Hematopoietic multipotent progenitor cell treated with erythropoietin and hydrocortisone succinate and interleukin-3 and kit ligand, for 6 days (in vitro differentiated cells): Measurements from ENCODE around the gene CCS.
A peak's percentile ranks its signal among the peaks of the same experiment; 100 is the strongest.
"Not testable (repeated sequence)": the region's sequence is repeated elsewhere in the genome, so short reads cannot be mapped to it uniquely, and the experiment has no call there.

Experiments used
- DNase-seq: peaks from one replicate; pipeline ENCODE4 v3.0.0-alpha.2; 2015

Gene CCS, protein sequence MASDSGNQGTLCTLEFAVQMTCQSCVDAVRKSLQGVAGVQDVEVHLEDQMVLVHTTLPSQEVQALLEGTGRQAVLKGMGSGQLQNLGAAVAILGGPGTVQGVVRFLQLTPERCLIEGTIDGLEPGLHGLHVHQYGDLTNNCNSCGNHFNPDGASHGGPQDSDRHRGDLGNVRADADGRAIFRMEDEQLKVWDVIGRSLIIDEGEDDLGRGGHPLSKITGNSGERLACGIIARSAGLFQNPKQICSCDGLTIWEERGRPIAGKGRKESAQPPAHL

DNA sequence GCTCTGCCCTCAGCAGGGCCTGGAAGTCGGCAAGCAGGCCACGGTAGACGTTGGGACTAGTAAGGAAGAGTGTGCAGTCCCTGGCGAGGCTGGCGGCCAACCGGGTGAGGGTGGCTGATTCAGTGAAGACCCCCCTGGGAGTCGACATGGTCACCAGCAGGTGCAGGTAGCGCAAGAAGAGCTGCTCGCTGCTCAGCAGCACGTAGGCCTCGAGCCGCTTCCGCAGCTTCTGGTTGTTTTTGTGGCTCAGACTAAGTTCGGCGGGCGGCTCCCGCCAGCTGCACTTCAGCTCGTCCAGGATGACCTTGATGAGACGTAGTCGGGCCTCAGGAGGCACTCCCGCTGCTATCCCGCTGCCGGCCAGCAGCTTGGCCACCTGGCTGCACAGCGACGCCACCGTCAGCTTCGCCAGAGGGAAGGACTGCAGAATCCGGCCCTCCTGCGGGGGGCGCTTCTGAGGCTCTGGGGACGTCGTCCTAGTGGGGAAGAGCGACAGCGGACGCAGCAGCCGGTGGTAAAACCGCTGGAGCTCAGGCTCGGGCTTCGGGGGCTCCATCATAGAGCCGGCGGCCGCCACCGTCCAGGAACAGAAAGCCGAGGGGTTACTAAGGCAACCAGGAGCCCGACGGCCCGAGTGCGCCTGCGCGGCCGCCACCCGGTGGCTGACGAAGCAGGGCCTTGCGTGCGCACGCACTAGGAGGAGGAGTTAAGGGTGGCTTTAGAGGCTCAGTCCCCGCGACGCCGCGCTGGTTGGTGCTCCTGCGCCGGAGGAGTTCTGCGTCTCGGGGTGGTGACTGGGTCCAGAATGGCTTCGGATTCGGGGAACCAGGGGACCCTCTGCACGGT is at the start of gene CCS, which contains the start of gene CCDC87:
TSS of gene CCS (plus strand) at position 729 of the 846 bp plus-strand sequence. CDS start at position 806, 77 bp downstream.
TSS of gene CCDC87 (minus strand) at position 607 of the 846 bp plus-strand sequence. CDS start at position 559, 48 bp downstream.
- peak; percentile 98 for DNase-seq

DNA sequence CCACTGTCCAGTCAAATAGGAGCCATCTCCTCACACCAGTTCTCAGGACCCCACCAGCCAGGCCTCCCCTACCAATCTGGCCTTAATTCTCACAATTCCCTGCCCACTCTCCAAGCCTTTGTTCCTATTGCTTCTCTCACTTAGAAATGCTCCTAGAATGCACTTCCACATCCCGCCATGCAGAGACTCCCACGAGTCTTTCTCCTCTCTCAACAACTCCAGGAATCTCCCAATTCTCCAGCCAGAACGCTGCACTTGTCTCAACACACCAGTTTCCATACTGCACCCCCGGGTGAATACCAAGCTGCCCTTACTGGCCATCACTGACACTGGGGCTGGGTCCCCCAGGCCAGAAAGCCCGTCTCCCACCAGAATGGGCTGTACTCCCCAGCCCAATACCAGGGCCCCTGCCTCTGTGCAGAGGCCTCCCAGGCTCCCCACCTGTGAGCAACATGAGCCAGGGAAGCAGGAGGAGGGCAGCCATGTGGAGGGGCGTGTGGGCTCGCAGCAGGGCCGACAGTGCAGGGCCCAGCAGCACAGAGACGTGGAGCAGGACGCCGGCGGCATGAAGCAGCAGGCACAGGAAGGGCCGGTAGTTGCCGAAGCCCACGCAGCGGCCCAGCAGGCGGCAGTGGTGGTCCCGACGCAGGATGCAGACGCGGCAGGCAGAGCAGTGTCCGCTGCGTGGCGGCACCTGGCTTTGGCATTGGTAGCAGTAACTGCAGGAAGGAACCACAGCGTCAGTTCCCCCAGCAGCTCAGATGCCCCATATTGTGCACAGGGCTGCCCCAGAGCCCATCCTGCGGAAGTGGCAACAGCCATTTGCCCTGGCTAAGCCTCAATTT is 49.5 kb upstream of the CCS start:
- peak; percentile 89 for DNase-seq

- not testable (repeated sequence) for DNase-seq
Observed at GRCh38 chr11:66544952-66545351, 48.0 kb upstream of the CCS start.

GRCh38 chr11:66545701-66546367 is 47.2 kb upstream of the CCS start, which contains the start of gene ZDHHC24:
ZDHHC24 (minus strand) TSS chr11:66546048; CDS start chr11:66546003, 45 bp downstream.
- peak; percentile 98 for DNase-seq

DNA sequence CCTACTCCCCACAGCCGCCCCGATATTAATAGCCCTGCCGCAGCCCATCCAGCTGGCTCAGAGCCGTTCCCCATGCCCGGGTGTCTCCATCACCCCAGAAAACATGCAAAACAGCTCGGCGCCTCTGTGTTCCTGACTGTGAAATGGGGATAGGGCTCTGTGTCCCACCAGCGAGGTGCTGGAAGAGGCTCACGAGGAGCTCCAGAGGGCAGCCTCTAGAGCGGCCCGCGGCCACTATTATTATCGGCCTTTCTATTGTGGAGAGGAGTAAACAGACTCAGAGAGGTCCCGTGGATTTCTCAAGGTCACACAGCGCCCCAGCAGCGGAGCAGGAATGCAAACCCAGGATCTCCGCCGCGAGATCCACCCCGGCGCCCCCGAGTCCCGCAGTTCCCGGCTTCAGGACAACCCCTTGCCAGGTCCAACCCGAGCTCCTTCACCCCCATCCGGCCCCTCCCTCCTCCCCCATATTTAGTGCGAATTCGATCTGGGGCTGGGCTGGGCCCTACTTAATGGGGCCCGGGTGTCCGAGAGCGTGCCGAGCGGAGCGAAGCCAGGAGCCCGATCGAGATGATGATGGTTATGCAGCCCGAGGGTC is 46.5 kb upstream of the CCS start, which contains the start of gene ACTN3:
TSS of gene ACTN3 (plus strand) at position 536 of the 598 bp plus-strand sequence. CDS start at position 571, 35 bp downstream.
- no peak for DNase-seq

DNA sequence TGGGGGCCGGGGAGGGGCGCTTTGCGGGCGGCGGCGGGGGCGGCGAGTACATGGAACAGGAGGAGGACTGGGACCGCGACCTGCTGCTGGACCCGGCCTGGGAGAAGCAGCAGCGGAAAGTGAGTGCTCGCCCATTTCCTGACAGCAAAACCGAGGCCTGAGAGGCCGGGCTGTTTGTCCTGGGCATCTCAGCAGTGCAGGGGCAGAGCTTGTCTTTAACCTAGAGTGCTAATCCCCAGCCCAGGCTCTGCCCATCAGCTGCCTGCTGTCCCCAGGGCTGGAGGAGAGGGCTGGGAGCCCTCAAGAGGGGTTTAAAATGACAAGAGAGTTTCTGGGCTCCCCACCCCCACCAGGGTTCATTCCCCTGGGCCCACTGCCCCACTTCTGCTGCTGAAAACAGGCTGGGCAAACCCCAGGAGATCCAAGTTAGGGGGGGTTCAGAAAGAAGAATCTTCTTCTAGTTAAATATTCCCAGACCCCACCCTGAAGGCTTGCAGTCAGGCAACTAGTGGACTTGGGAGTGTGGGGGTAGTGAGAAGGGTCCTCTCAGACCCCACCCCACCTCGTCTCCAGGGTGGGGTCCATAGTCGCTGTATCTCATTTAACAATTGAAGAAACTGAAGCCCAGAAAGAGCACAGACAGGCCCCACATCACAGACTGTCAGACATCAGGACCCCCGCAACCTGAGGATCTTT is 45.9 kb upstream of the CCS start:
- no peak for DNase-seq

DNA sequence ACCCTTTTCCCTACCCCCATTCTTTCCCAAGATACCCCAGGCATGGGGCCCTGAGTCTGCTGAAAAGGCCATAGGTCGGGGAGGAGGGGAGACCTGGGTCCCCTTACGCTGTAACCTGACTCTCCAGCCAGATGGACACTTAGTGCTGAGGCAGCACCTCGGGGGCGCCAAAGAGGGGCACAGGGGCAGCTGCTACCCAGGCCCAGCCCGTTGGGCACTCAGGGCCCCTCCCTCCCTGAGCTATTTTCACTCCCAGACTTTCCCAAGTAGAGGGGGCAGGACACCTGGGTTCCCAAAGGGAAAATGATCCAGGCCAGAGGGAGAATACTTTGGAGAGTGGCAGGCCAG is 45.3 kb upstream of the CCS start:
- no peak for DNase-seq

GRCh38 chr11:66548041-66548440 is 44.9 kb upstream of the CCS start:
- DNase-seq, result no peak

- no peak for DNase-seq
Observed at GRCh38 chr11:66548774-66549630, 44.0 kb upstream of the CCS start.

DNA sequence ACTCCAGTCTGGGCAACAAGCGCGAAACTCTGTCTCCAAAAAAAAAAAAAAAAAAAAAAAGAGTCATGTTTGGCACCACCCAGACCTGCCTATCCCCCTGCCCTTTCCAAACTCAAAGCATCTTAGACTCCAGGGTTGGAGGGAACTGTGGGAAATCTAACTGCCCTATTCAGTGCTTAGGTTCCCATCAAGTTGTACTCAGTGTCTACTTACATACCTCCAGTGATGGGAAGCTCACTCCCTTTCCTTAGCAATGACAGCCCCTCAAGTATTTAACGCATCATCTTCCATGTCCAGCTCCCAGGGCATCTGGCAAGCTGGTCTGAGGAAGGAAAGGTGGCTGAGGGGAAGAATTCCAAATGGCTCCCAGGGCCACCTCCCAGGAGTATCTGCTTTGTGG is 43.3 kb upstream of the CCS start:
- no peak for DNase-seq

GRCh38 chr11:66550887-66551286 is 42.1 kb upstream of the CCS start:
- no peak for DNase-seq

DNA sequence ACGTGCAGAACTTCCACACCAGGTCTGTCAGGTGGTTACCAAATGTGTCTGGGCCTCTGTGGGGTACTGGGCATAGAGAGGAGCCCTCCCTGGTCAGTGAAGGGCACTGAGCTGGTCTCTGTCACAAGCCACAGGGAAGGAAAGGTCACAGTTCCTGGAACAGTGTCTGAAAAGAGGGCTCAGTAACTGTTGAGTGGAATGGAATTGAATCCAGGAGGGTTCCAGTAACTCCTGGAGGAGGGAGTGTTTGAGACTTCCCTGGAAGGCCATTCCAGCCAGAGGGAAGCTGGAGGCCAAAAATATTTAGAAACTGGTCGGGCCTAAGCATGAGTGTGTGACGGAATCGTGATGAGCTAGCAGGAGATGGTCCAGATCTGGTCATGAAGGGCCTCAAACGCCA is 38.4 kb upstream of the CCS start:
- DNase-seq, result no peak

DNA sequence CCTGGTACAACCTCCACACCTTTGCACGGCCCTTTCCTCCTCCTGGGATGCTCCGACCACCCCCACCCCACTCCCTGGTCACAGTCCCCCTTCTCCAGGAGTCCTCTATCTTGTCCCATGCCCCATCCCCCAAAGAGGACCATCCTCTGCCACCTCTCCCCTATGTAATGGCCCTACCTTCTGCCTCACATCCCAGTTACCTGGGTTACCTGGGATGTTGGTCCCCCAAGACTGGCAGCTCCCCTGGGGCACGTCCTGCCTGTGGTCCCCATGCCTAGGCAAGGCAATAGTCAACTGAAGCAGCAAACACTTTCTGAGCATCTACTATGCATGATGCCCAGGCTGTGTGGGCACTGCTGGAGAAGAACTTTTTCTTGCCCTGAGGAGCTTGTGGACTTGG is 37.6 kb upstream of the CCS start:
- no peak for DNase-seq

DNA sequence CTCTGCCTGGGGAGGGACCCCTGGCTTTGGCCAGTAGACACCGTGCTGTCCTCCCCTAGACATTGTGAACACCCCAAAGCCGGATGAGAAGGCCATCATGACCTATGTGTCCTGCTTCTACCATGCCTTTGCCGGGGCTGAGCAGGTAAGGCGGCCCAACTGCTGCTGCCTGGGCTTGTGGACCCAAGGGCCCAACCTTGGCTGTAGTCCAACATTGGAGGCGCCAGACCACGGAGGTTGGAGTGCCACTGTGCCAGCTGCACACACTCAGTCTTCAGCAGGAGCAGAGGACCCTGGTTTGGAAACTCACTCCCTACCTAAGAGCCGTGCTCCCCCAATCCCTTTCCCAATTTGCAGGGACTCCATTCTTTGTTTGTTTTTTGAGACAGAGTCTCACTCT is 36.9 kb upstream of the CCS start:
- no peak for DNase-seq

GRCh38 chr11:66557733-66558326 is 35.2 kb upstream of the CCS start:
- no peak for DNase-seq

DNA sequence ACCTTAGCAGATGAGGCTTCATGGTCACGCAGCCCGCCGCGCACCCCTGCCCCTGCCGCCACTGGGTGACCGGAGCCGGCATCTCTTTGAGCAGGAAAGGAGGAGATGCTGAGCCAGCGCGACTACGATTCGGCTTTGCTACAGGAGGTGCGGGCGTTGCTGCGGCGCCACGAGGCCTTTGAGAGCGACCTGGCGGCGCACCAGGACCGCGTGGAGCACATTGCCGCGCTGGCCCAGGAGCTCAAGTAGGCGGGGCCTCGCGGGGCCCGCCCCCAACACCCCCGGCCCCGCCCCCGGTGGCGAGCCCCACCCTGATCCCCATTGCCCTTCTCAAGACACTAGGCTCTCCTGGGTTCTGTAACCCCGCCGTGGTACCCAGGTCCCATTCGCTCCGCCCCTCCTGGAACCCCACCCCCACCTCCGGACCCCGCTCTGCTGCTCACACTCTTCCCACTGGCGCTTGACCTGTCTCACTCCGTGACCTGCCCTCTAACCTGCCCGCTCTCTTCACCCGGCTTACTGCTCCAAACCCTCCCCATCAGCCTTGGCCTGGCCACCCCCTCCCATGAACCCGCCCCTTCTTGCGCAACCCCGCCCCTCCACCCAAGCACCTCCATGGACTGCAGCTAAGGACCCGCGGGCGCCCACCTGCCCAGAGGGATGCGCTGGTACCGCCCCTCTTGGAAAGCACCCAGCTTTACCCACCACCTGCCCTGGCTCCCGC is 33.7 kb upstream of the CCS start:
- peak; percentile 62 for DNase-seq

- DNase-seq, result no peak
Observed at GRCh38 chr11:66559866-66560676, 32.9 kb upstream of the CCS start.
